Neutrophil (primary cell): ENCODE data around the gene RPS6KA2.

Experiments used
- H3K27ac ChIP-seq: fragments of 200-600 bp; sonication (generic); 2 replicates; pipeline ENCODE4 v1.5.1; 2016; ENCODE audit warnings: mild to moderate bottlenecking, moderate library complexity
- H3K27me3 ChIP-seq: fragments of 200-600 bp; sonication (generic); 2 replicates; pipeline ENCODE4 v1.6.0; 2016; ENCODE audit warnings: mild to moderate bottlenecking
- H3K36me3 ChIP-seq: fragments of 200-600 bp; sonication (generic); 2 replicates; pipeline ENCODE4 v1.5.1; 2017
- H3K4me1 ChIP-seq, 2 experiments: fragments of 200-600 bp in 1 of 2; sonication (generic) in 1 of 2; 1 replicate in 1 of 2; 2 replicates in 1 of 2; pipeline versions ENCODE4 v1.5.1 to v1.6.1; 2013 to 2016; ENCODE audit warnings: low read depth in 1 of 2, low read length in 1 of 2, mild to moderate bottlenecking in 1 of 2, moderate library complexity in 1 of 2; ENCODE audit not compliant: control insufficient read depth in 1 of 2, insufficient read depth in 1 of 2
- H3K4me3 ChIP-seq, 2 experiments: fragments of 200-600 bp in 1 of 2; sonication (generic) in 1 of 2; 1 replicate in 1 of 2; 2 replicates in 1 of 2; pipeline ENCODE4 v1.5.1; 2013 to 2016; ENCODE audit warnings: low read depth in 1 of 2, low read length in 1 of 2, mild to moderate bottlenecking in 1 of 2, moderate library complexity in 1 of 2
- H3K9me3 ChIP-seq: fragments of 200-600 bp; sonication (generic); 2 replicates; pipeline ENCODE4 v1.5.1; 2016
- CTCF ChIP-seq: fragments of 200-600 bp; sonication (generic); IDR thresholded peaks from 2 replicates; pipeline ENCODE4 v1.5.1; 2016; ENCODE audit warnings: antibody characterized with exemption

Gene RPS6KA2

GRCh38 chr6:166442131-166442685, 184.8 kb downstream of the RPS6KA2 start:
- Histone ChIP-seq H3K4me3 (no peak overlapping the region), H3K36me3 (peaks cover 78% of the 10 kb centered on the region), H3K27me3 (no peaks in the 10 kb centered on the region), H3K9me3 (no peaks in the 10 kb centered on the region), H3K4me1 (peaks cover 25 to 26% of the 10 kb centered on the region in 2 experiments), H3K27ac (no peak overlapping the region)
- no peak for TF ChIP-seq CTCF

- Histone ChIP-seq H3K27me3 (no peaks in the 10 kb centered on the region), H3K36me3 (peaks cover 78% of the 10 kb centered on the region), H3K9me3 (no peaks in the 10 kb centered on the region), H3K4me3 (no peak overlapping the region), H3K27ac (no peak overlapping the region), H3K4me1 (peaks cover 25 to 26% of the 10 kb centered on the region in 2 experiments)
- no peak for TF ChIP-seq CTCF
Observed at GRCh38 chr6:166441325-166442078, 185.5 kb downstream of the RPS6KA2 start.

GRCh38 chr6:166440729-166441128, 186.3 kb downstream of the RPS6KA2 start:
- Histone ChIP-seq H3K4me1 (peaks cover 25 to 26% of the 10 kb centered on the region in 2 experiments), H3K27me3 (no peaks in the 10 kb centered on the region), H3K27ac (no peak overlapping the region), H3K36me3 (peaks cover 78% of the 10 kb centered on the region), H3K4me3 (no peak overlapping the region), H3K9me3 (no peaks in the 10 kb centered on the region)
- TF ChIP-seq CTCF = no peak

- H3K9me3 ChIP-seq = no peaks in the 10 kb centered on the region
- H3K27me3 ChIP-seq = no peaks in the 10 kb centered on the region
- no peak overlapping the region for H3K4me3 ChIP-seq
- H3K36me3 ChIP-seq = peaks cover 78% of the 10 kb centered on the region
- peaks cover 25 to 26% of the 10 kb centered on the region in 2 experiments for H3K4me1 ChIP-seq
- no peak overlapping the region for H3K27ac ChIP-seq
- no peak for TF ChIP-seq CTCF
Observed at GRCh38 chr6:166440106-166440505, 186.9 kb downstream of the RPS6KA2 start.

GRCh38 chr6:166439366-166440091, 187.5 kb downstream of the RPS6KA2 start:
- Histone ChIP-seq H3K4me3 (no peak overlapping the region), H3K27me3 (no peaks in the 10 kb centered on the region), H3K36me3 (peaks cover 78% of the 10 kb centered on the region), H3K4me1 (peaks cover 25 to 26% of the 10 kb centered on the region in 2 experiments), H3K9me3 (no peaks in the 10 kb centered on the region), H3K27ac (no peak overlapping the region)
- TF ChIP-seq CTCF = no peak
